HCT116 (cell line): Measurements from ENCODE around the gene FSHR.

Experiments
- CEBPB ChIP-seq: IDR thresholded peaks from 2 replicates; pipeline ENCODE4 v1.6.1; 2012; ENCODE audit warnings: low read depth
- ELF1 ChIP-seq: IDR thresholded peaks from 2 replicates; pipeline ENCODE4 v1.6.1; 2012; ENCODE audit warnings: low read depth, borderline replicate concordance
- EZH2 ChIP-seq: fragments of 200-600 bp; sonication (generic); IDR thresholded peaks from 2 replicates; pipeline ENCODE4 v1.6.1; 2017; ENCODE audit warnings: antibody characterized with exemption, mixed run types
- FOSL1 ChIP-seq: IDR thresholded peaks from 2 replicates; pipeline ENCODE4 v1.6.1; 2012; ENCODE audit warnings: low read depth
- JUND ChIP-seq: IDR thresholded peaks from 2 replicates; pipeline ENCODE4 v1.6.1; 2012
- POLR2A ChIP-seq: IDR thresholded peaks from 2 replicates; pipeline ENCODE4 v1.7.0; 2011; ENCODE audit warnings: borderline replicate concordance; ENCODE audit not compliant: insufficient read depth, insufficient read length; ENCODE audit errors: extremely low read depth
- POLR2AphosphoS5 ChIP-seq: IDR thresholded peaks from 2 replicates; pipeline ENCODE4 v1.6.1; 2011; ENCODE audit warnings: mild to moderate bottlenecking, low read depth, low read length, moderate library complexity
- RAD21 ChIP-seq: IDR thresholded peaks from 2 replicates; pipeline ENCODE4 v1.6.1; 2012; ENCODE audit warnings: low read depth, mild to moderate bottlenecking
- SIN3A ChIP-seq: IDR thresholded peaks from 2 replicates; pipeline ENCODE4 v1.6.1; 2012; ENCODE audit warnings: low read depth
- YY1 ChIP-seq: IDR thresholded peaks from 2 replicates; pipeline ENCODE4 v1.6.1; 2011; ENCODE audit warnings: low read length, low read depth, moderate library complexity, mild to moderate bottlenecking; ENCODE audit not compliant: insufficient replicate concordance; ENCODE audit errors: extremely low read depth
- TF ChIP-seq, protein P1 (sequence below): IDR thresholded peaks from 2 replicates; pipeline ENCODE4 v1.6.1; 2011; ENCODE audit warnings: mild to moderate bottlenecking, low read length, moderate library complexity; ENCODE audit not compliant: insufficient replicate concordance; ENCODE audit errors: extremely low read depth
- TF ChIP-seq, protein P2 (sequence below), 3 experiments: fragments of 200-600 bp in 1 of 3; sonication (generic) in 1 of 3; IDR thresholded peaks in 2 of 3; conservative IDR thresholded peaks in 1 of 3; 2 replicates each; pipeline ENCODE4 v1.5.1; 2012 to 2017; ENCODE audit warnings: low read depth in 2 of 3, low read length in 2 of 3, antibody characterized with exemption in 1 of 3, borderline replicate concordance in 1 of 3, control low read depth in 1 of 3, mild to moderate bottlenecking in 1 of 3, mixed read lengths in 1 of 3, mixed run types in 1 of 3, moderate library complexity in 1 of 3; ENCODE audit not compliant: insufficient read depth in 1 of 3
- TF ChIP-seq, protein P3 (sequence below): IDR thresholded peaks from 2 replicates; pipeline ENCODE4 v1.6.1; 2012; ENCODE audit warnings: low read depth

DNA sequence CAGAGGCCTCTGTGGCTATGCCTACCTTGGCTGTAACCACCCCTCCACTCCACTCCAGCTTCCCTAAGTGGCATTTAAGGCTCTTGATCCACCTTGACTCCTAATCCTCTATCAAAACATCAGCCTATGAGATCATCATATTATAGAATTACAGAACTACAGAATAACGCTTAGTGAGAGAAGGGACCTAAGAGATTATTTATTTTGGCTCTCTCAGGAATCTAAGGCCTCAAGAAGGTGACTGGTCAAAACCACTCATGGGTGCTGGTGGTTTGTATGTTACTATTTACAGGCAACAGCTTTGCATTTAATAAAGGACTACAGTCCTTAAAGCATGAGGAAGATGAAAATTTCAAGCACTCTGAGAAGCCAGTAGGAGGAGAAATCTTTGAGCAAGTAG, 118.8 kb downstream of the FSHR start:
- no peak for TF ChIP-seq FOSL1
- TF ChIP-seq ELF1: no peak
- TF ChIP-seq, protein P1, sequence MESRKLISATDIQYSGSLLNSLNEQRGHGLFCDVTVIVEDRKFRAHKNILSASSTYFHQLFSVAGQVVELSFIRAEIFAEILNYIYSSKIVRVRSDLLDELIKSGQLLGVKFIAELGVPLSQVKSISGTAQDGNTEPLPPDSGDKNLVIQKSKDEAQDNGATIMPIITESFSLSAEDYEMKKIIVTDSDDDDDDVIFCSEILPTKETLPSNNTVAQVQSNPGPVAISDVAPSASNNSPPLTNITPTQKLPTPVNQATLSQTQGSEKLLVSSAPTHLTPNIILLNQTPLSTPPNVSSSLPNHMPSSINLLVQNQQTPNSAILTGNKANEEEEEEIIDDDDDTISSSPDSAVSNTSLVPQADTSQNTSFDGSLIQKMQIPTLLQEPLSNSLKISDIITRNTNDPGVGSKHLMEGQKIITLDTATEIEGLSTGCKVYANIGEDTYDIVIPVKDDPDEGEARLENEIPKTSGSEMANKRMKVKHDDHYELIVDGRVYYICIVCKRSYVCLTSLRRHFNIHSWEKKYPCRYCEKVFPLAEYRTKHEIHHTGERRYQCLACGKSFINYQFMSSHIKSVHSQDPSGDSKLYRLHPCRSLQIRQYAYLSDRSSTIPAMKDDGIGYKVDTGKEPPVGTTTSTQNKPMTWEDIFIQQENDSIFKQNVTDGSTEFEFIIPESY: no peak
- no peak for TF ChIP-seq POLR2A
- no peak for TF ChIP-seq RAD21
- TF ChIP-seq, protein P2, sequence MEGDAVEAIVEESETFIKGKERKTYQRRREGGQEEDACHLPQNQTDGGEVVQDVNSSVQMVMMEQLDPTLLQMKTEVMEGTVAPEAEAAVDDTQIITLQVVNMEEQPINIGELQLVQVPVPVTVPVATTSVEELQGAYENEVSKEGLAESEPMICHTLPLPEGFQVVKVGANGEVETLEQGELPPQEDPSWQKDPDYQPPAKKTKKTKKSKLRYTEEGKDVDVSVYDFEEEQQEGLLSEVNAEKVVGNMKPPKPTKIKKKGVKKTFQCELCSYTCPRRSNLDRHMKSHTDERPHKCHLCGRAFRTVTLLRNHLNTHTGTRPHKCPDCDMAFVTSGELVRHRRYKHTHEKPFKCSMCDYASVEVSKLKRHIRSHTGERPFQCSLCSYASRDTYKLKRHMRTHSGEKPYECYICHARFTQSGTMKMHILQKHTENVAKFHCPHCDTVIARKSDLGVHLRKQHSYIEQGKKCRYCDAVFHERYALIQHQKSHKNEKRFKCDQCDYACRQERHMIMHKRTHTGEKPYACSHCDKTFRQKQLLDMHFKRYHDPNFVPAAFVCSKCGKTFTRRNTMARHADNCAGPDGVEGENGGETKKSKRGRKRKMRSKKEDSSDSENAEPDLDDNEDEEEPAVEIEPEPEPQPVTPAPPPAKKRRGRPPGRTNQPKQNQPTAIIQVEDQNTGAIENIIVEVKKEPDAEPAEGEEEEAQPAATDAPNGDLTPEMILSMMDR (IDR thresholded peaks at IDR 0.05 in 2 of 3, conservative IDR thresholded peaks at IDR 0.05 in 1 of 3; ENCODE audit: borderline replicate concordance in 1 of 3, insufficient read depth in 1 of 3, low read depth in 2 of 3, low read length in 2 of 3): no peak
- no peak for TF ChIP-seq SIN3A
- TF ChIP-seq, protein P3, sequence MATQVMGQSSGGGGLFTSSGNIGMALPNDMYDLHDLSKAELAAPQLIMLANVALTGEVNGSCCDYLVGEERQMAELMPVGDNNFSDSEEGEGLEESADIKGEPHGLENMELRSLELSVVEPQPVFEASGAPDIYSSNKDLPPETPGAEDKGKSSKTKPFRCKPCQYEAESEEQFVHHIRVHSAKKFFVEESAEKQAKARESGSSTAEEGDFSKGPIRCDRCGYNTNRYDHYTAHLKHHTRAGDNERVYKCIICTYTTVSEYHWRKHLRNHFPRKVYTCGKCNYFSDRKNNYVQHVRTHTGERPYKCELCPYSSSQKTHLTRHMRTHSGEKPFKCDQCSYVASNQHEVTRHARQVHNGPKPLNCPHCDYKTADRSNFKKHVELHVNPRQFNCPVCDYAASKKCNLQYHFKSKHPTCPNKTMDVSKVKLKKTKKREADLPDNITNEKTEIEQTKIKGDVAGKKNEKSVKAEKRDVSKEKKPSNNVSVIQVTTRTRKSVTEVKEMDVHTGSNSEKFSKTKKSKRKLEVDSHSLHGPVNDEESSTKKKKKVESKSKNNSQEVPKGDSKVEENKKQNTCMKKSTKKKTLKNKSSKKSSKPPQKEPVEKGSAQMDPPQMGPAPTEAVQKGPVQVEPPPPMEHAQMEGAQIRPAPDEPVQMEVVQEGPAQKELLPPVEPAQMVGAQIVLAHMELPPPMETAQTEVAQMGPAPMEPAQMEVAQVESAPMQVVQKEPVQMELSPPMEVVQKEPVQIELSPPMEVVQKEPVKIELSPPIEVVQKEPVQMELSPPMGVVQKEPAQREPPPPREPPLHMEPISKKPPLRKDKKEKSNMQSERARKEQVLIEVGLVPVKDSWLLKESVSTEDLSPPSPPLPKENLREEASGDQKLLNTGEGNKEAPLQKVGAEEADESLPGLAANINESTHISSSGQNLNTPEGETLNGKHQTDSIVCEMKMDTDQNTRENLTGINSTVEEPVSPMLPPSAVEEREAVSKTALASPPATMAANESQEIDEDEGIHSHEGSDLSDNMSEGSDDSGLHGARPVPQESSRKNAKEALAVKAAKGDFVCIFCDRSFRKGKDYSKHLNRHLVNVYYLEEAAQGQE: no peak
- TF ChIP-seq CEBPB: no peak
- no peak for TF ChIP-seq EZH2
- no peak for TF ChIP-seq JUND
- TF ChIP-seq YY1: no peak
- TF ChIP-seq POLR2AphosphoS5: no peak
